Measurements from ENCODE around the gene BNC2.

GRCh38 chr9:16413509-16414016 is 456.9 kb downstream of the BNC2 start:
- TF ChIP-seq CTCF (conservative IDR thresholded peaks at IDR 0.05) (no peak), EZH2 (IDR thresholded peaks at IDR 0.05; ENCODE audit: low read depth) (no peak)

Data from PC-9 (cell line).